ENCODE measurements around the gene ATRN. TPM values are rescaled to one million over a fixed set of nuclear protein-coding genes. Genes with fewer than 3 reads are reported as not detected.

ATRN gene
- total RNA-seq, 1 experiment from 2014 or later = 26.1 TPM

DNA sequence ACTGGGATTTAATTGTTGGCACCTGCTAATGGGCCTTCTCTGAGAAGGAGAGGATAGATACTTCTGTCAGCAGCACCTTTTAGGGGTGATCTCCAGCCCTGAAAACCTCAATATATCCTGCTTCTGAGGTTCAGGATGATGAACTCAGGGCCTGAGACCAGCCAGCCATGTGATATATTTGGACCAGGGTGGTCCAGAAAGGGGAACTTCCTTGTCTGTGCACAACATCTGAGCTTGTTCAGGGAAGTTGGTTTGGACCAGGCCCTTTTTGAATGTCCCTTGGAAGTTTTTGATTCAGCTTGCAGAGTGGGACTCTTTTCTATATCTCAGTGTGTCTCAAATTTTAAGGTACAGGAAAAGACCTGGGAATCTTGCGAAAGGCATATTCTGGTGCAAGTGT, 106.5 kb downstream of the ATRN start:
- no TSS peak for BruUV-seq (replicated peaks)
- intact Hi-C loops (cut with micrococcal nuclease) = no loop called here
- no peak overlapping the region for H3K27ac ChIP-seq (ENCODE audit: low read length)
- no peaks in the 10 kb centered on the region for H3K27me3 ChIP-seq (ENCODE audit: low read length)
- ATAC-seq (no peak), DNase-seq (no peak)
- peaks cover 5% of the 10 kb centered on the region; the same call in 1 of the 2 replicates for H3K36me3 ChIP-seq (ENCODE audit: low read depth, low read length)
- no peaks in the 10 kb centered on the region for H3K4me1 ChIP-seq (ENCODE audit: insufficient read depth, low read length)
- no peaks in the 10 kb centered on the region for H3K79me2 ChIP-seq (ENCODE audit: low read length)
- H3K9me2 ChIP-seq (replicated peaks; ENCODE audit: low read length) = no peaks in the 10 kb centered on the region
- H4K20me1 ChIP-seq (ENCODE audit: low read length) = no peaks in the 10 kb centered on the region
- H3K9ac ChIP-seq (ENCODE audit: low read length) = no peak overlapping the region
- H3K4me2 ChIP-seq (ENCODE audit: low read length) = no peak overlapping the region
- no peaks in the 10 kb centered on the region for H3K9me3 ChIP-seq (ENCODE audit: low read length)
- CTCF ChIA-PET = no interaction called here
- H3K4me3 ChIP-seq (ENCODE audit: low read length) = no peak overlapping the region
- H2AFZ ChIP-seq (ENCODE audit: low read length) = no peak overlapping the region
- H3F3A ChIP-seq (ENCODE audit: low read length, unreplicated experiment) = no peaks in the 10 kb centered on the region
- TF ChIP-seq CTCF (conservative IDR thresholded peaks at IDR 0.05; ENCODE audit: low read depth, low read length) = no peak
- no peak for TF ChIP-seq EZH2phosphoT487 (IDR thresholded peaks at IDR 0.05; ENCODE audit: borderline replicate concordance, low read length)
- TF ChIP-seq EZH2 (IDR thresholded peaks at IDR 0.05; ENCODE audit: low read length, unreplicated experiment) = no peak
- POLR2A ChIA-PET (ENCODE audit: unreplicated experiment) = no interaction called here

DNA sequence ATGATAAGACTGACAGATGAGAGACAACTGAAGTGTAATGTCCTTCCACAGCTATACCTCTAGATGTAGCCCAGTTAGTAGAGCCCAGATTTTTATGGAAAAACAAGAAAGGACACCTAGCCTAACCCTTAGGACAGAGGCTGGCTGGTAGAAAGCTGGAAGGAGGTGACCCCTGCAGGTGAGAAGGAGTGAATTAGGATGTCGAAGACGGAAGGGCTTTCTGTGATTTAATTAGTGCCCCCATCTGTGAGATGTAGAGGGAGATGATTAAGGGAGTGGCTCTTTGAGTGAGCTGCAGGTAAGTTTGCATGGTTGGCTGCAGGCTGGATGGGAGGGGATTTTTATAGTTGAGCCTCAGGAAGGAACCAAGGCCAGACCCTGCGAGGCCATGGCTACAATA, 109.6 kb downstream of the ATRN start:
- Histone ChIP-seq H3K4me1 (ENCODE audit: insufficient read depth, low read length) (no peaks in the 10 kb centered on the region), H3K79me2 (ENCODE audit: low read length) (no peaks in the 10 kb centered on the region), H4K20me1 (ENCODE audit: low read length) (no peaks in the 10 kb centered on the region), H2AFZ (ENCODE audit: low read length) (no peak overlapping the region), H3K4me3 (ENCODE audit: low read length) (no peak overlapping the region), H3K27me3 (ENCODE audit: low read length) (no peaks in the 10 kb centered on the region), H3K27ac (ENCODE audit: low read length) (no peak overlapping the region), H3K9ac (ENCODE audit: low read length) (no peak overlapping the region), H3K36me3 (ENCODE audit: low read depth, low read length) (peaks cover 11% of the 10 kb centered on the region; the same call in 1 of the 2 replicates), H3K9me2 (replicated peaks; ENCODE audit: low read length) (no peaks in the 10 kb centered on the region), H3F3A (ENCODE audit: low read length, unreplicated experiment) (no peaks in the 10 kb centered on the region), H3K9me3 (ENCODE audit: low read length) (no peaks in the 10 kb centered on the region), H3K4me2 (ENCODE audit: low read length) (no peak overlapping the region)
- ATAC-seq = no peak
- TF ChIP-seq CTCF (conservative IDR thresholded peaks at IDR 0.05; ENCODE audit: low read depth, low read length) (no peak), EZH2 (IDR thresholded peaks at IDR 0.05; ENCODE audit: low read length, unreplicated experiment) (no peak), EZH2phosphoT487 (IDR thresholded peaks at IDR 0.05; ENCODE audit: borderline replicate concordance, low read length) (no peak)
- no TSS peak for BruUV-seq (replicated peaks)
- ChIA-PET POLR2A (ENCODE audit: unreplicated experiment) (no interaction called here), CTCF (no interaction called here)
- intact Hi-C loops (cut with micrococcal nuclease) = no loop called here
- no peak for DNase-seq

DNA sequence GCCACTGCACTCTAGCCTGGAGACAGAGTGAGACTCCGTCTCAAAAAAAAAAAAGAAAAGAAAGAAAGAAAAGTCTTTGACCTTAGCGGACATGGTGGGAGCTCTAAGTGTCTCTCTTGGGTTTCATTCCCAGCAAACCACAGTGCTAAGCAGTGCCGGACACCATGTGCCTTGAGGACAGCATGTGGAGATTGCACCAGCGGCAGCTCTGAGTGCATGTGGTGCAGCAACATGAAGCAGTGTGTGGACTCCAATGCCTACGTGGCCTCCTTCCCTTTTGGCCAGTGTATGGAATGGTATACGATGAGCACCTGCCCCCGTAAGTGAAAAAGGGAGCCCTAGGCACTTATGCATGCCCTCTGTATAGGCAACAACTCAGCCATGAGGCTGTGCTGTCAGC, 112.9 kb downstream of the ATRN start:
- no peaks in the 10 kb centered on the region for H3K9me2 ChIP-seq (replicated peaks; ENCODE audit: low read length)
- no peaks in the 10 kb centered on the region for H3K4me1 ChIP-seq (ENCODE audit: insufficient read depth, low read length)
- no peak overlapping the region for H3K9ac ChIP-seq (ENCODE audit: low read length)
- H2AFZ ChIP-seq (ENCODE audit: low read length) = no peak overlapping the region
- no peaks in the 10 kb centered on the region for H3F3A ChIP-seq (ENCODE audit: low read length, unreplicated experiment)
- H3K4me2 ChIP-seq (ENCODE audit: low read length) = no peak overlapping the region
- intact Hi-C loops (cut with micrococcal nuclease) = no loop called here
- CTCF ChIA-PET = no interaction called here
- H3K4me3 ChIP-seq (ENCODE audit: low read length) = no peak overlapping the region
- BruUV-seq (replicated peaks) = no TSS peak
- no peaks in the 10 kb centered on the region for H3K27me3 ChIP-seq (ENCODE audit: low read length)
- TF ChIP-seq EZH2phosphoT487 (IDR thresholded peaks at IDR 0.05; ENCODE audit: borderline replicate concordance, low read length) = no peak
- TF ChIP-seq CTCF (conservative IDR thresholded peaks at IDR 0.05; ENCODE audit: low read depth, low read length) = no peak
- no peak for TF ChIP-seq EZH2 (IDR thresholded peaks at IDR 0.05; ENCODE audit: low read length, unreplicated experiment)
- no peaks in the 10 kb centered on the region for H4K20me1 ChIP-seq (ENCODE audit: low read length)
- DNase-seq (no peak), ATAC-seq (no peak)
- no peaks in the 10 kb centered on the region for H3K79me2 ChIP-seq (ENCODE audit: low read length)
- peaks cover 11% of the 10 kb centered on the region; the same call in 1 of the 2 replicates for H3K36me3 ChIP-seq (ENCODE audit: low read depth, low read length)
- POLR2A ChIA-PET (ENCODE audit: unreplicated experiment) = no interaction called here
- H3K27ac ChIP-seq (ENCODE audit: low read length) = no peak overlapping the region
- no peaks in the 10 kb centered on the region for H3K9me3 ChIP-seq (ENCODE audit: low read length)

Measured in PC-3 (cell line).